ENCODE results near the gene ST3GAL3.

The ST3GAL3 gene

DNA sequence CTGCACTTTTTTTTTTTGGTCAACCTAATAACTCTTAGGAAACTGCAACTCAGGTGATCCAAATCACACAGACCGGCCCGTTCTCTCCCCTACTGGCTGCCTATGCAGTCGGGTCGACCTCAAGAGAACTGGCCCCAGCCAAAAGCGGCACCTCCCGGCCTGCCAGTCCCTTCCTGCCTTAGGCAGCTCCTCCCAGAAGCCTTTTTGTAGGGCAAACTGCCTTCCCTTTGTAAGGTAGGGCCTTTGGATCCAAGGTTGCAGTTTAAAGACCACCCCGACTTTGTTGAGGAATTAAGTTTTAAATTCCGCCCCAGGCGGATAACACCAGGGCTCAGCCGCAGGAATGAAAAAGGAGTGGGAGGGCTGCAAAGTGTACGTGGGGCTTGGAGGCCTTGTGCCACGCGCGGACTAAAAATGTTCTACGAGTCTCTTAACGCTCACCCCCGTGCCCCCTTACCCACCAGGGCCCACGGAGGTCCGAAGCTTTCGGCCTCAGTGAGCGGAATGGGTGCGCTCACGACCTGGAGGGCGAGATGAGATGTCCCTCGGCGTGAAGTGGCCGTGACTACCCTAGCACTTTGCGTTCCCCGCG is 642 bp upstream of the ST3GAL3 start (continued):
- TF ChIP-seq, protein P1, sequence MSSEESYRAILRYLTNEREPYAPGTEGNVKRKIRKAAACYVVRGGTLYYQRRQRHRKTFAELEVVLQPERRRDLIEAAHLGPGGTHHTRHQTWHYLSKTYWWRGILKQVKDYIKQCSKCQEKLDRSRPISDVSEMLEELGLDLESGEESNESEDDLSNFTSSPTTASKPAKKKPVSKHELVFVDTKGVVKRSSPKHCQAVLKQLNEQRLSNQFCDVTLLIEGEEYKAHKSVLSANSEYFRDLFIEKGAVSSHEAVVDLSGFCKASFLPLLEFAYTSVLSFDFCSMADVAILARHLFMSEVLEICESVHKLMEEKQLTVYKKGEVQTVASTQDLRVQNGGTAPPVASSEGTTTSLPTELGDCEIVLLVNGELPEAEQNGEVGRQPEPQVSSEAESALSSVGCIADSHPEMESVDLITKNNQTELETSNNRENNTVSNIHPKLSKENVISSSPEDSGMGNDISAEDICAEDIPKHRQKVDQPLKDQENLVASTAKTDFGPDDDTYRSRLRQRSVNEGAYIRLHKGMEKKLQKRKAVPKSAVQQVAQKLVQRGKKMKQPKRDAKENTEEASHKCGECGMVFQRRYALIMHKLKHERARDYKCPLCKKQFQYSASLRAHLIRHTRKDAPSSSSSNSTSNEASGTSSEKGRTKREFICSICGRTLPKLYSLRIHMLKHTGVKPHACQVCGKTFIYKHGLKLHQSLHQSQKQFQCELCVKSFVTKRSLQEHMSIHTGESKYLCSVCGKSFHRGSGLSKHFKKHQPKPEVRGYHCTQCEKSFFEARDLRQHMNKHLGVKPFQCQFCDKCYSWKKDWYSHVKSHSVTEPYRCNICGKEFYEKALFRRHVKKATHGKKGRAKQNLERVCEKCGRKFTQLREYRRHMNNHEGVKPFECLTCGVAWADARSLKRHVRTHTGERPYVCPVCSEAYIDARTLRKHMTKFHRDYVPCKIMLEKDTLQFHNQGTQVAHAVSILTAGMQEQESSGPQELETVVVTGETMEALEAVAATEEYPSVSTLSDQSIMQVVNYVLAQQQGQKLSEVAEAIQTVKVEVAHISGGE (tag by site-specific recombination; conservative IDR thresholded peaks at IDR 0.05; ENCODE audit: low read depth) = 0 out of 2 replicates have a peak, but pooled peaks have one; percentile 9
- no peak for TF ChIP-seq ZNF121 (tag by site-specific recombination; IDR thresholded peaks at IDR 0.05)
- TF ChIP-seq SP3 (tag by site-specific recombination; IDR thresholded peaks at IDR 0.05) = no peak
- peak; percentile 80 for TF ChIP-seq ZBTB20 (tag by site-specific recombination; IDR thresholded peaks at IDR 0.05)
- TF ChIP-seq OVOL3 (tag by site-specific recombination; IDR thresholded peaks at IDR 0.05) = peak; percentile 49
- TF ChIP-seq FEZF1 (tag by site-specific recombination; IDR thresholded peaks at IDR 0.05) = no peak
- no peak for TF ChIP-seq ZNF169 (tag by site-specific recombination; IDR thresholded peaks at IDR 0.05)
- 0 out of 2 replicates have a peak, but pooled peaks have one; percentile 29 for TF ChIP-seq ZNF140 (tag by site-specific recombination; IDR thresholded peaks at IDR 0.05)
- TF ChIP-seq ZNF350 (tag by site-specific recombination; IDR thresholded peaks at IDR 0.05) = no peak
- TF ChIP-seq, protein P2, sequence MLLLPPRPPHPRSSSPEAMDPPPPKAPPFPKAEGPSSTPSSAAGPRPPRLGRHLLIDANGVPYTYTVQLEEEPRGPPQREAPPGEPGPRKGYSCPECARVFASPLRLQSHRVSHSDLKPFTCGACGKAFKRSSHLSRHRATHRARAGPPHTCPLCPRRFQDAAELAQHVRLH (tag by site-specific recombination; IDR thresholded peaks at IDR 0.05) = 0 out of 2 replicates have a peak, but pooled peaks have one; percentile 83

DNA sequence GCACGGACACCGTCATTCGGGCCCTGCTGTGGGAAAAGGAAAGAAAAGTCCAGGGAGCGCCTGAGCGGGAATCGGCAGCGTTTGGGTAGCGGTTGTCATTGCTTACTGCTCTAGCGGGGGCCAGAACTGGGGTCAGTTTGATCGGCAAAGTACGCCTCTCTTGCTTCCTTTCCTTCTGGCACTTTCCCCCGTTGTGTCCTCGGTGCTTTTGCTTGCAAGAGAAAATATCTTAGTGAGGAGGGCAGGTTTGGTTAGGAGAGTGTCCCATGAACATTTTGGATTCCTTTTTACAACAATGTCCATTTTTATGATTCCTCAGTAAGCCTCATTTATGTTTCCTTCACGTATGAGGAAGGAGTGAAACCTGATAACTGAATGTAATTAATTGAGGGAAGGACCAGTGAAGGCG is 670 bp downstream of the ST3GAL3 start:
- H3K27ac ChIP-seq (ENCODE audit: extremely low read depth, low read depth, low read length) = peak overlapping the region; percentile 68; the same call in 1 of the 2 replicates
- ChIA-PET CTCF (interaction anchor here (0.8 to 1.2 kb wide), 2 partner anchors 227 to 298 kb away, joined by 3 to 7 read pairs; no protein-coding TSS in a partner anchor), POLR2A (no interaction called here)
- H3K4me1 ChIP-seq (ENCODE audit: control insufficient read depth, insufficient read depth, low read length) = no peaks in the 10 kb centered on the region
- peak overlapping the region; percentile 79 for H3K4me3 ChIP-seq (ENCODE audit: low read depth, low read length)
- H3K9me3 ChIP-seq (ENCODE audit: control insufficient read depth, insufficient read depth, low read depth, low read length) = no peaks in the 10 kb centered on the region
- peaks cover 0 to 43% of the 10 kb centered on the region in 2 experiments; a peak in 2 of 3 replicates for H3K36me3 ChIP-seq (ENCODE audit: control insufficient read depth in 2 of 2, insufficient read depth in 1 of 2, low read length in 2 of 2)
- TF ChIP-seq ZBTB7A (tag by site-specific recombination; IDR thresholded peaks at IDR 0.05; ENCODE audit: low read depth) (no peak), KLF8 (tag by site-specific recombination; IDR thresholded peaks at IDR 0.05) (no peak), ZNF768 (tag by site-specific recombination; IDR thresholded peaks at IDR 0.05) (no peak), BCL11B (tag by site-specific recombination; IDR thresholded peaks at IDR 0.05; ENCODE audit: low read depth) (no peak), EGR2 (tag by site-specific recombination; IDR thresholded peaks at IDR 0.05; ENCODE audit: low read depth) (no peak), ZNF585B (tag by site-specific recombination; IDR thresholded peaks at IDR 0.05) (no peak)
- TF ChIP-seq, protein P3, sequence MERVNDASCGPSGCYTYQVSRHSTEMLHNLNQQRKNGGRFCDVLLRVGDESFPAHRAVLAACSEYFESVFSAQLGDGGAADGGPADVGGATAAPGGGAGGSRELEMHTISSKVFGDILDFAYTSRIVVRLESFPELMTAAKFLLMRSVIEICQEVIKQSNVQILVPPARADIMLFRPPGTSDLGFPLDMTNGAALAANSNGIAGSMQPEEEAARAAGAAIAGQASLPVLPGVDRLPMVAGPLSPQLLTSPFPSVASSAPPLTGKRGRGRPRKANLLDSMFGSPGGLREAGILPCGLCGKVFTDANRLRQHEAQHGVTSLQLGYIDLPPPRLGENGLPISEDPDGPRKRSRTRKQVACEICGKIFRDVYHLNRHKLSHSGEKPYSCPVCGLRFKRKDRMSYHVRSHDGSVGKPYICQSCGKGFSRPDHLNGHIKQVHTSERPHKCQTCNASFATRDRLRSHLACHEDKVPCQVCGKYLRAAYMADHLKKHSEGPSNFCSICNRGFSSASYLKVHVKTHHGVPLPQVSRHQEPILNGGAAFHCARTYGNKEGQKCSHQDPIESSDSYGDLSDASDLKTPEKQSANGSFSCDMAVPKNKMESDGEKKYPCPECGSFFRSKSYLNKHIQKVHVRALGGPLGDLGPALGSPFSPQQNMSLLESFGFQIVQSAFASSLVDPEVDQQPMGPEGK (tag by site-specific recombination; IDR thresholded peaks at IDR 0.05) = peak; percentile 22
- TF ChIP-seq, protein P4, sequence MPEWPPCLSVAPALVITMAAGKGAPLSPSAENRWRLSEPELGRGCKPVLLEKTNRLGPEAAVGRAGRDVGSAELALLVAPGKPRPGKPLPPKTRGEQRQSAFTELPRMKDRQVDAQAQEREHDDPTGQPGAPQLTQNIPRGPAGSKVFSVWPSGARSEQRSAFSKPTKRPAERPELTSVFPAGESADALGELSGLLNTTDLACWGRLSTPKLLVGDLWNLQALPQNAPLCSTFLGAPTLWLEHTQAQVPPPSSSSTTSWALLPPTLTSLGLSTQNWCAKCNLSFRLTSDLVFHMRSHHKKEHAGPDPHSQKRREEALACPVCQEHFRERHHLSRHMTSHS (tag by site-specific recombination; IDR thresholded peaks at IDR 0.05) = no peak
- TF ChIP-seq, protein P5, sequence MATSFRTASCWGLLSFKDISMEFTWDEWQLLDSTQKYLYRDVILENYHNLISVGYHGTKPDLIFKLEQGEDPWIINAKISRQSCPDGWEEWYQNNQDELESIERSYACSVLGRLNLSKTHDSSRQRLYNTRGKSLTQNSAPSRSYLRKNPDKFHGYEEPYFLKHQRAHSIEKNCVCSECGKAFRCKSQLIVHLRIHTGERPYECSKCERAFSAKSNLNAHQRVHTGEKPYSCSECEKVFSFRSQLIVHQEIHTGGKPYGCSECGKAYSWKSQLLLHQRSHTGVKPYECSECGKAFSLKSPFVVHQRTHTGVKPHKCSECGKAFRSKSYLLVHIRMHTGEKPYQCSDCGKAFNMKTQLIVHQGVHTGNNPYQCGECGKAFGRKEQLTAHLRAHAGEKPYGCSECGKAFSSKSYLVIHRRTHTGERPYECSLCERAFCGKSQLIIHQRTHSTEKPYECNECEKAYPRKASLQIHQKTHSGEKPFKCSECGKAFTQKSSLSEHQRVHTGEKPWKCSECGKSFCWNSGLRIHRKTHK (tag by site-specific recombination; IDR thresholded peaks at IDR 0.05) = no peak
- TF ChIP-seq, protein P6, sequence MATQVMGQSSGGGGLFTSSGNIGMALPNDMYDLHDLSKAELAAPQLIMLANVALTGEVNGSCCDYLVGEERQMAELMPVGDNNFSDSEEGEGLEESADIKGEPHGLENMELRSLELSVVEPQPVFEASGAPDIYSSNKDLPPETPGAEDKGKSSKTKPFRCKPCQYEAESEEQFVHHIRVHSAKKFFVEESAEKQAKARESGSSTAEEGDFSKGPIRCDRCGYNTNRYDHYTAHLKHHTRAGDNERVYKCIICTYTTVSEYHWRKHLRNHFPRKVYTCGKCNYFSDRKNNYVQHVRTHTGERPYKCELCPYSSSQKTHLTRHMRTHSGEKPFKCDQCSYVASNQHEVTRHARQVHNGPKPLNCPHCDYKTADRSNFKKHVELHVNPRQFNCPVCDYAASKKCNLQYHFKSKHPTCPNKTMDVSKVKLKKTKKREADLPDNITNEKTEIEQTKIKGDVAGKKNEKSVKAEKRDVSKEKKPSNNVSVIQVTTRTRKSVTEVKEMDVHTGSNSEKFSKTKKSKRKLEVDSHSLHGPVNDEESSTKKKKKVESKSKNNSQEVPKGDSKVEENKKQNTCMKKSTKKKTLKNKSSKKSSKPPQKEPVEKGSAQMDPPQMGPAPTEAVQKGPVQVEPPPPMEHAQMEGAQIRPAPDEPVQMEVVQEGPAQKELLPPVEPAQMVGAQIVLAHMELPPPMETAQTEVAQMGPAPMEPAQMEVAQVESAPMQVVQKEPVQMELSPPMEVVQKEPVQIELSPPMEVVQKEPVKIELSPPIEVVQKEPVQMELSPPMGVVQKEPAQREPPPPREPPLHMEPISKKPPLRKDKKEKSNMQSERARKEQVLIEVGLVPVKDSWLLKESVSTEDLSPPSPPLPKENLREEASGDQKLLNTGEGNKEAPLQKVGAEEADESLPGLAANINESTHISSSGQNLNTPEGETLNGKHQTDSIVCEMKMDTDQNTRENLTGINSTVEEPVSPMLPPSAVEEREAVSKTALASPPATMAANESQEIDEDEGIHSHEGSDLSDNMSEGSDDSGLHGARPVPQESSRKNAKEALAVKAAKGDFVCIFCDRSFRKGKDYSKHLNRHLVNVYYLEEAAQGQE (tag by site-specific recombination; IDR thresholded peaks at IDR 0.05) = no peak
- TF ChIP-seq, protein P7, sequence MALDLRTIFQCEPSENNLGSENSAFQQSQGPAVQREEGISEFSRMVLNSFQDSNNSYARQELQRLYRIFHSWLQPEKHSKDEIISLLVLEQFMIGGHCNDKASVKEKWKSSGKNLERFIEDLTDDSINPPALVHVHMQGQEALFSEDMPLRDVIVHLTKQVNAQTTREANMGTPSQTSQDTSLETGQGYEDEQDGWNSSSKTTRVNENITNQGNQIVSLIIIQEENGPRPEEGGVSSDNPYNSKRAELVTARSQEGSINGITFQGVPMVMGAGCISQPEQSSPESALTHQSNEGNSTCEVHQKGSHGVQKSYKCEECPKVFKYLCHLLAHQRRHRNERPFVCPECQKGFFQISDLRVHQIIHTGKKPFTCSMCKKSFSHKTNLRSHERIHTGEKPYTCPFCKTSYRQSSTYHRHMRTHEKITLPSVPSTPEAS (tag by site-specific recombination; IDR thresholded peaks at IDR 0.05) = no peak
